ENCODE data around the gene ARHGEF2. TPM values are rescaled to one million over a fixed set of nuclear protein-coding genes. Genes with fewer than 3 reads are reported as not detected.
"Not testable (repeated sequence)": the region's sequence is repeated elsewhere in the genome, so short reads cannot be mapped to it uniquely, and the experiment has no call there.

Gene ARHGEF2
- total RNA-seq, 2 experiments from 2014 or later, result 157 to 191 TPM

DNA sequence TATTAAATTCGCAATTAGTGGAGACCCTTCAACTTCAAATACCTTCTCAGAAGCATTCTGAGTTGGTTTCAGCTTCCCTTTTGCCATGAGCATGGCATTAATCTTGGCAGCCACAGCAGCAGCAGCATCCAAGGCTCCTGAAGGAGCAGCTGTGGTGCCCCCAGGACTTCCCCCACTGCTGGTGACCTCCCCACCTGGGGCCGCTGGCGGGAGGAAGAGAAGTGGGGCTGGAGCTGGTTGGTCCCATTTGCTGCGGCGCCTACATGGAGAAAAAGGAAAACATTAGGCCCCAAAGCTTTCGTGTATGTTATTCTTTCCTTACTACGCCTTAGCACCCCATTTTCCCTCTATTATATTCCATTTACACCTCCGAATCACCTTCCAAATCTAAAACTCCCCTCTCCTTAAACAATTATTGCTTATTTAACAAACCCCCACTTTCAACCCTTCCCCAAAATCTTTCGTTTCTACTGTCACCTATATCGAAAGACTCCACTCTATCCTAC is 44.7 kb downstream of the ARHGEF2 start:
- no peak overlapping the region for H3K4me3 Mint-ChIP-seq
- no peak overlapping the region for H3K27ac Mint-ChIP-seq
- H3K9me3 Mint-ChIP-seq, result no peaks in the 10 kb centered on the region
- ChIA-PET CTCF (interaction anchor here (0.6 to 2.8 kb wide), 9 partner anchors 11 to 163 kb away, joined by 3 to 18 read pairs (median 7); partner anchors contain the start of gene ARHGEF2), POLR2A (interaction anchor here (0.6 to 1.4 kb wide), 2 partner anchors 34 to 75 kb away, joined by 3 read pairs; no protein-coding TSS in a partner anchor)
- no peak for DNase-seq
- peaks cover 28% of the 10 kb centered on the region for H3K36me3 Mint-ChIP-seq (ENCODE audit: low read depth)
- H3K27me3 Mint-ChIP-seq, result no peaks in the 10 kb centered on the region
- H3K4me1 Mint-ChIP-seq, result peaks cover 48% of the 10 kb centered on the region

- CTCF ChIA-PET, result interaction anchor here (0.7 to 2.8 kb wide), 5 partner anchors 10 to 134 kb away, joined by 3 to 18 read pairs (median 7); no protein-coding TSS in a partner anchor
- Mint-ChIP-seq H3K9me3 (no peaks in the 10 kb centered on the region), H3K27ac (peak overlapping the region; percentile 19), H3K36me3 (ENCODE audit: low read depth) (peaks cover 33% of the 10 kb centered on the region), H3K4me1 (peaks cover 43% of the 10 kb centered on the region), H3K27me3 (no peaks in the 10 kb centered on the region), H3K4me3 (no peak overlapping the region)
- no peak for DNase-seq
- POLR2A ChIA-PET, result interaction anchor here (0.5 kb wide), 1 partner anchor 8 kb away, joined by 4 read pairs; no protein-coding TSS in a partner anchor
Measured at GRCh38 chr1:155932487-155932886, 45.9 kb downstream of the ARHGEF2 start.

DNA sequence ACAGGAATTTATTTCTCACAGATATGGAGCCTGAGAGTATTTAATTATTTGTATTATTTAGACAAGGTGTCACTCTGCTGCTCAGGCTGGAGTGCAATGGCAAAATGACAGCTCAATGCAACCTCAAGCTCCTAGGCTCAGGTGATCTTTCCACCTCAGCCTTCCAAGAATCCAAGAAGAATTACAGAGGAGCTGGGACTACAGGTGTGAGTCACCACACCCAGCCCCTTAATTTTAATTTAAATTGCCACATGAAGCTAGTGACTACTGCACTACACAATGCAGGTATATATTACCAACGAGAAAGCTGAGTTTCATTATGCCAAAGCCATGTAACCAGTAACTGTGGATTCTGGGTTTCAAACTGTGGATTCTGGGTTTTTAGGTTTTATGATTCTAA is 46.3 kb downstream of the ARHGEF2 start:
- no peaks in the 10 kb centered on the region for H3K9me3 Mint-ChIP-seq
- H3K27ac Mint-ChIP-seq, result peak overlapping the region; percentile 31
- H3K4me1 Mint-ChIP-seq, result peaks cover 44% of the 10 kb centered on the region
- ChIA-PET CTCF (interaction anchor here (0.7 to 2.8 kb wide), 7 partner anchors 9 to 134 kb away, joined by 3 to 18 read pairs (median 3); no protein-coding TSS in a partner anchor), POLR2A (interaction anchor here (0.5 kb wide), 1 partner anchor 8 kb away, joined by 4 read pairs; no protein-coding TSS in a partner anchor)
- no peak overlapping the region for H3K4me3 Mint-ChIP-seq
- DNase-seq, result no peak
- H3K27me3 Mint-ChIP-seq, result no peaks in the 10 kb centered on the region
- peaks cover 37% of the 10 kb centered on the region for H3K36me3 Mint-ChIP-seq (ENCODE audit: low read depth)

DNA sequence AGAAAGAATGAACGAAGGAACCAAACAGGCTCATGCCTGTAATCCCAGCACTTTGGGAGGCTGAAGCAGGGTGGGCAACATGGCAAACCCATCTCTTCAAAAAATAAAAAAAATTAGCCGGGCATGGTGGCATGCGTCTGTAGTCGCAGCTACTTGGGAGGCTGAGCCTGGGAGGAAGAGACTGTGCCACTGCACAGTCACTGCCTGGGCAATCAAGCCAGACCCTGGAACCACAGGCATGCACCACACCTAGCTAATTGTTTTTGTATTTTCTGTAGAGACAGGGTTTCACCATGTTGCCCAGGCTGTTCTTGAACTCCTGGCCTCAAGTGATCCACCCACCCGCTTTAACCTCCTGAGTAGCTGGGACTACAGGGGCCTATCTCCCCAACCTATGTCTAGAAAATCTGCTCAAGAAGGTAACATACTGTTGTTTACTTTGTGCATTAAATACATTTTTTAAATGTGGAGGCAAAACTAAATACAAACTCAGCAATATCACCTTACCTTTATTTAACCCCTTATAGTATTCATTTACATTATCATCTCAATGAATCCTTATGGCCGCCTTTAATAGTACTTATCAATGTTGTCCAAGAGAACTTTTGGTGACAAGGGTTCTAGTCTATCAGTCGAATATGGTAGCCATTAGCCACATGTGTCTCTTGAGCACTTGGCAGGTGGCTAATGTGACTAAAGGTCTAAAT is 46.9 kb downstream of the ARHGEF2 start:
- Mint-ChIP-seq H3K4me1 (peaks cover 46% of the 10 kb centered on the region), H3K4me3 (peak overlapping the region; percentile 47), H3K27me3 (no peaks in the 10 kb centered on the region), H3K9me3 (no peaks in the 10 kb centered on the region), H3K27ac (peak overlapping the region; percentile 62), H3K36me3 (ENCODE audit: low read depth) (peaks cover 43% of the 10 kb centered on the region)
- CTCF ChIA-PET, result interaction anchor here (0.6 to 2.8 kb wide), 7 partner anchors 8 to 373 kb away, joined by 3 to 18 read pairs (median 4); no protein-coding TSS in a partner anchor
- no peak for DNase-seq
- POLR2A ChIA-PET, result no interaction called here

GRCh38 chr1:155930725-155931124 is 47.6 kb downstream of the ARHGEF2 start:
- CTCF ChIA-PET, result interaction anchor here (0.6 to 1.2 kb wide), 4 partner anchors 8 to 374 kb away, joined by 3 to 4 read pairs (median 3); no protein-coding TSS in a partner anchor
- Mint-ChIP-seq H3K36me3 (ENCODE audit: low read depth) (peaks cover 51% of the 10 kb centered on the region), H3K4me1 (peaks cover 42% of the 10 kb centered on the region), H3K4me3 (peak overlapping the region; percentile 47)
- DNase-seq, H3K27ac Mint-ChIP-seq, H3K27me3 Mint-ChIP-seq, POLR2A ChIA-PET, H3K9me3 Mint-ChIP-seq: not testable (repeated sequence)

- Mint-ChIP-seq H3K36me3 (ENCODE audit: low read depth) (peaks cover 57% of the 10 kb centered on the region), H3K4me1 (peaks cover 42% of the 10 kb centered on the region), H3K4me3 (no peak overlapping the region), H3K27ac (no peak overlapping the region), H3K27me3 (no peaks in the 10 kb centered on the region), H3K9me3 (no peaks in the 10 kb centered on the region)
- ChIA-PET POLR2A (no interaction called here), CTCF (interaction anchor here (0.6 kb wide), 2 partner anchors 34 to 177 kb away, joined by 3 to 6 read pairs; no protein-coding TSS in a partner anchor)
- DNase-seq, result no peak
Measured at GRCh38 chr1:155929057-155929456, 49.3 kb downstream of the ARHGEF2 start.

GRCh38 chr1:155925506-155925905 is 52.8 kb downstream of the ARHGEF2 start:
- ChIA-PET POLR2A (no interaction called here), CTCF (interaction anchor here (0.6 to 2.0 kb wide), 2 partner anchors 65 to 299 kb away, joined by 3 to 5 read pairs; no protein-coding TSS in a partner anchor)
- Mint-ChIP-seq H3K27me3 (no peaks in the 10 kb centered on the region), H3K4me3 (no peak overlapping the region), H3K9me3 (no peaks in the 10 kb centered on the region), H3K36me3 (ENCODE audit: low read depth) (peaks cover 68% of the 10 kb centered on the region), H3K27ac (no peak overlapping the region), H3K4me1 (peaks cover 20% of the 10 kb centered on the region)
- no peak for DNase-seq

DNA sequence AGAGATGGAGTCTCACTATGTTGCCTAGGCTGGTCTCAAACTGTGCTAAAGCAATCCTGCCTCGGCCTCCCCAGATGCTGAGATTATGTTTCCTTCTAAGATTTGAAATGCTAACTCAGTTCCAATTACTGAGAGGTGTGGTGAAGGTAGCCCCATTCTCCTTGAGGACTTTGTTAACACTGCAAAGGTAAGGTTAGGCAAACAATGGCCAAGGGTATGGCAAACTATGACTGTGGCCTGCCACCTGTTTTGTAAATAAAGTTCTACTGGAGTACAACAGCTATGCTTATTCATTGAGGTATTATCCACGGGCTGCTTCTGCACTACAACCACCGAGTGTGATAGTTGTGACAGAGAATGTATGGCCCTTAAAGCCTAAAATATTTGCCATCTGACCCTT is 57.6 kb downstream of the ARHGEF2 start:
- ChIA-PET POLR2A (no interaction called here), CTCF (interaction anchor here (1.2 to 1.3 kb wide), 3 partner anchors 14 to 31 kb away, joined by 3 read pairs; partner anchors contain the start of gene KHDC4)
- Mint-ChIP-seq H3K9me3 (no peaks in the 10 kb centered on the region), H3K4me3 (no peak overlapping the region), H3K36me3 (ENCODE audit: low read depth) (peaks cover 68% of the 10 kb centered on the region), H3K4me1 (peaks cover 10% of the 10 kb centered on the region), H3K27ac (no peak overlapping the region), H3K27me3 (no peaks in the 10 kb centered on the region)
- DNase-seq, result no peak

DNA sequence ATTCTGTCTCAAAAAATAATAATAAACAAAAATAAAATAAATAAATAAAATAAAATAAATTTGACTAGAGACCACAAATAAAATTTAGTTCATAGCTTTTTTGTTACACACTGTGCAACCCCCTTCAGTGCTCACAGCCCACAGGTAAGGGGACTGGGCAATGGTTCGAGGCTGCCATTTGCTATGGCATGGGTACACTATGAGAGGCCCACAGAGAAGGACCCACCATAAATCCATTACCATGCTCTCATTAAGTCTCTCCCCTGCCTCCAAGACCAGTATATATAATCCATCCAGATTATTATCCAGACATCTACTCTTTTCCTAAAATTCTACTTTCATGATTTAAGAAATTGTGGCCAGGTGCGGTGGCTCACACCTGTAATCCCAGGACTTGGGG is 58.5 kb downstream of the ARHGEF2 start:
- ChIA-PET POLR2A (interaction anchor here (0.6 kb wide), 1 partner anchor 24 kb away, joined by 3 read pairs; no protein-coding TSS in a partner anchor), CTCF (interaction anchor here (1.0 to 1.1 kb wide), 2 partner anchors 35 to 47 kb away, joined by 3 read pairs; no protein-coding TSS in a partner anchor)
- Mint-ChIP-seq H3K9me3 (no peaks in the 10 kb centered on the region), H3K4me3 (no peak overlapping the region), H3K27me3 (no peaks in the 10 kb centered on the region), H3K4me1 (peaks cover 10% of the 10 kb centered on the region), H3K27ac (no peak overlapping the region), H3K36me3 (ENCODE audit: low read depth) (peaks cover 67% of the 10 kb centered on the region)
- DNase-seq, result no peak

- H3K36me3 Mint-ChIP-seq (ENCODE audit: low read depth), result peaks cover 74% of the 10 kb centered on the region
- ChIA-PET CTCF (interaction anchor here (0.7 to 1.4 kb wide), 2 partner anchors 13 to 66 kb away, joined by 6 read pairs; no protein-coding TSS in a partner anchor), POLR2A (interaction anchor here (0.5 kb wide), 1 partner anchor 98 kb away, joined by 4 read pairs; no protein-coding TSS in a partner anchor)
- no peaks in the 10 kb centered on the region for H3K9me3 Mint-ChIP-seq
- no peaks in the 10 kb centered on the region for H3K27me3 Mint-ChIP-seq
- no peak overlapping the region for H3K27ac Mint-ChIP-seq
- peaks cover 10% of the 10 kb centered on the region for H3K4me1 Mint-ChIP-seq
- DNase-seq, result no peak
- no peak overlapping the region for H3K4me3 Mint-ChIP-seq
Measured at GRCh38 chr1:155918660-155919059, 59.7 kb downstream of the ARHGEF2 start.

- Mint-ChIP-seq H3K4me1 (peaks cover 29% of the 10 kb centered on the region), H3K4me3 (no peak overlapping the region), H3K36me3 (ENCODE audit: low read depth) (peaks cover 63% of the 10 kb centered on the region), H3K27me3 (no peaks in the 10 kb centered on the region), H3K9me3 (no peaks in the 10 kb centered on the region), H3K27ac (no peak overlapping the region)
- CTCF ChIA-PET, result no interaction called here
- DNase-seq, result no peak
- POLR2A ChIA-PET, result no interaction called here
Measured at GRCh38 chr1:155913969-155914757, 64.2 kb downstream of the ARHGEF2 start.

GRCh38 chr1:155912056-155912536 is 66.3 kb downstream of the ARHGEF2 start:
- H3K36me3 Mint-ChIP-seq (ENCODE audit: low read depth), result peaks cover 56% of the 10 kb centered on the region
- H3K27ac Mint-ChIP-seq, result peak overlapping the region; percentile 95
- DNase-seq, result no peak
- peak overlapping the region; percentile 98 for H3K4me3 Mint-ChIP-seq
- peaks cover 30% of the 10 kb centered on the region for H3K4me1 Mint-ChIP-seq
- ChIA-PET POLR2A (no interaction called here), CTCF (interaction anchor here (0.7 to 1.6 kb wide), 2 partner anchors 10 to 48 kb away, joined by 3 read pairs; no protein-coding TSS in a partner anchor)
- H3K9me3 Mint-ChIP-seq, result no peaks in the 10 kb centered on the region
- no peaks in the 10 kb centered on the region for H3K27me3 Mint-ChIP-seq

All from activated CD4-positive, alpha-beta T cell treated with anti-CD3 and anti-CD28 coated beads, Interleukin-2, amount 10 ng/mL, durations not matched to agents 7 days and 5 days (primary cell).